BLaER1 treated with 17β-estradiol and CSF1 and Interleukin-3, amounts not matched to agents 10 nM and 100 nM (cell line): ENCODE measurements around the gene C2orf66.

Source experiments
- H3K27ac ChIP-seq, 11 experiments: shearing (Covaris generic); formaldehyde crosslinking; 2 replicates each; pipeline ENCODE4 v1.8.1; 2022
- H3K27me3 ChIP-seq, 11 experiments: shearing (Covaris generic); formaldehyde crosslinking; 2 replicates each; pipeline ENCODE4 v1.8.1; 2022
- H3K36me3 ChIP-seq, 11 experiments: shearing (Covaris generic); formaldehyde crosslinking; 2 replicates each; pipeline ENCODE4 v1.8.1; 2022
- H3K4me1 ChIP-seq, 10 experiments: shearing (Covaris generic); formaldehyde crosslinking; 2 replicates each; pipeline ENCODE4 v1.8.1; 2022
- H3K4me2 ChIP-seq, 11 experiments: shearing (Covaris generic); formaldehyde crosslinking; 2 replicates each; pipeline ENCODE4 v1.8.1; 2022
- H3K4me3 ChIP-seq, 10 experiments: shearing (Covaris generic); formaldehyde crosslinking; 2 replicates each; pipeline ENCODE4 v1.8.1; 2022
- H3K9ac ChIP-seq, 11 experiments: shearing (Covaris generic); formaldehyde crosslinking; 2 replicates each; pipeline ENCODE4 v1.8.1; 2022
- H3K9me3 ChIP-seq, 11 experiments: shearing (Covaris generic); formaldehyde crosslinking; replicated peaks in 1 of 11; 2 replicates each; pipeline ENCODE4 v1.8.1; 2022
- H4K20me1 ChIP-seq, 11 experiments: shearing (Covaris generic); formaldehyde crosslinking; 2 replicates each; pipeline ENCODE4 v1.8.1; 2022
- Cebpa-rat ChIP-seq, 11 experiments: shearing (Covaris generic); IDR thresholded peaks; 2 replicates each; pipeline ENCODE4 v1.8.1; 2022

C2orf66 gene

DNA sequence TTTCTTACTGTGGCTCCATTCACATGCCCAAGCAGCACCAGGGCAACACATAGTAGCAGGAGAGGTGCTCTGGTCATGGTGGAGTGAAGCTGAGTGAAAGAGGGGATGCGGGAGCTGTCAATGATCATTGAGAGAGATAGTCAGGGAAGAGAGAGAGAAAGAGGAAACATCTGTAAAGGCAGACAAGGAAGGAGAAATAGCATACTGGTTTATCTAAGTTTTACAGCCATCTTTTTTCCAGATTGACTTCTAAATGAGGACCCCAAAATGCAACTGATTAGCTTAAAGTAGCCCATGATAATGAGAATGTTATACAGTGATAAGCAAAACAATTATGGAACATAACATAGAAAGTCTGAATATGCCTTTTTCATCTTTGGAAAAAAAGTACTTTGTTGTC, at the start of gene C2orf66:
C2orf66 (minus strand) TSS at position 96 of the 400 bp plus-strand sequence; CDS start at position 77, 19 bp downstream.
- Histone ChIP-seq H3K9ac (no peak within 1 kb of the TSS), H3K4me1 (no peaks in the 10 kb centered on the region), H3K27me3 (no peaks in the 10 kb centered on the region), H3K27ac (no peak within 1 kb of the TSS), H3K9me3 (peaks cover 0 to 4% (median 0%) of the 10 kb centered on the region in 11 experiments; a peak in 1 of 22 replicates), H3K4me3 (no peak within 1 kb of the TSS), H4K20me1 (no peaks in the 10 kb centered on the region), H3K4me2 (no peak within 1 kb of the TSS), H3K36me3 (no peaks in the 10 kb centered on the region)
- no peak for TF ChIP-seq Cebpa-rat (IDR thresholded peaks at IDR 0.05)

DNA sequence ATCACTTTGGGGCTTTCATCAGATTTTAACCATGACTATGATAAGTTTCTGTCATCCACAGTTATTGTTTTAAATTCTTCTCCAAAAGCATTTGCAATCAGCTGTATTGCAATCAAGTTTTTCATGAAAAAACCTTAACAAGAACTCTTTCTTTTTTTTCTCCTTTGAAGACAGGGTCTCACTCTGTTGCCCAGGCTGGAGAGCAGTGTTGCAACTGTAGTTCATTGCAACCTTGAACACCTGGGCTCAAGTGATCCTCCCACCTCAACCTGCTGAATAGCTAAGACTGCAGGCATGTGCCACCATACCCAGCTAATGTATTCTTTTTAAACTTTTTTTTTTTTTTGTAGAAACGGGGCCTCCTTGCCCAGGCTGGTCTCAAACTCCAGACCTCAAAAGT, 45.5 kb upstream of the C2orf66 start:
- Histone ChIP-seq H3K4me2 (no peak overlapping the region), H3K36me3 (peaks cover 0 to 6% (median 0%) of the 10 kb centered on the region in 11 experiments; a peak in 2 of 22 replicates), H3K9ac (no peak overlapping the region), H3K4me1 (peaks cover 0 to 6% (median 0%) of the 10 kb centered on the region in 10 experiments; a peak in 5 of 20 replicates), H3K27ac (no peak overlapping the region), H4K20me1 (no peaks in the 10 kb centered on the region), H3K9me3 (peaks cover 5 to 9% (median 8%) of the 10 kb centered on the region in 11 experiments; a peak in 18 of 22 replicates), H3K4me3 (no peak overlapping the region), H3K27me3 (no peaks in the 10 kb centered on the region)
- no peak for TF ChIP-seq Cebpa-rat (IDR thresholded peaks at IDR 0.05)

DNA sequence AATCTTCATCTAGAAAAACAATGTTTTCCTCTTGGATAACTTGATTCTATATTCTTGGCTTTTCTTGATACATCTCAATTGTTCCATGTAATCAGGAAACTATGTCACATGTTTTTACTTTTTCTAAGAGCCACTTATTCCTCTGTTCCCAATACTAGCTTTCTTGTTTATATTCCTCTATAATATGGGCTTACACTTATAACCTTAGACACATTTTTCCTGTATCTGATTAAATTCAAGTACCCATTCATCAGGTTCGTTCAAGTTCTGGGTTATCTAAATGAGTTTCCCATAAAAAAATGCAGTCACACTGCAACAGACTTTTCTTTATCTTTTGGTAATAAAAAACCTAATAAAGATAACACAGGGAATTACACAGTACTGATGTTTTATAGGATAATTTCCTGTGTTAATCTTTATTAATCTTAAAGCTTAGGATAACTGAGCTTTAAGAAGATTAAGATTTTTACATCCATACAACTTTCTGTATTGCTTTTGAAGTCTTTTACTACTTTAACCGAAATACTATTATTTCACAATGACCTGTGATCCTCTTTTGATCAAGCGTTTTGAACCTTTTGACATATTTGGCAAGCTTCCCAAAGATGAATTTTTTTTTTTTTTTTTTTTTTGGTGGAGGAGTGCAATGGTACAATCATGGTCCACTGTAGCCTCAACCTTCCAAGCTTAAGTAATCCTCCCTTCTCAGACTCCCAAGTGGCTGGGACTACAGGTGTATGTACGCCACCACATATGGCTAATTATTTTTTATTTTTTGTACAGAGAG, 44.3 kb upstream of the C2orf66 start:
- Histone ChIP-seq H3K4me3 (no peak overlapping the region), H3K27me3 (no peaks in the 10 kb centered on the region), H3K9me3 (no peaks in the 10 kb centered on the region; a peak in 1 of 22 replicates), H3K36me3 (no peaks in the 10 kb centered on the region), H4K20me1 (no peaks in the 10 kb centered on the region), H3K4me2 (peak overlapping the region in 1 of 11 experiments; percentile 30; a peak in 1 of 22 replicates), H3K27ac (no peak overlapping the region), H3K4me1 (peaks cover 0 to 6% (median 0%) of the 10 kb centered on the region in 10 experiments; a peak in 5 of 20 replicates), H3K9ac (no peak overlapping the region)
- TF ChIP-seq Cebpa-rat (IDR thresholded peaks at IDR 0.05), result no peak

DNA sequence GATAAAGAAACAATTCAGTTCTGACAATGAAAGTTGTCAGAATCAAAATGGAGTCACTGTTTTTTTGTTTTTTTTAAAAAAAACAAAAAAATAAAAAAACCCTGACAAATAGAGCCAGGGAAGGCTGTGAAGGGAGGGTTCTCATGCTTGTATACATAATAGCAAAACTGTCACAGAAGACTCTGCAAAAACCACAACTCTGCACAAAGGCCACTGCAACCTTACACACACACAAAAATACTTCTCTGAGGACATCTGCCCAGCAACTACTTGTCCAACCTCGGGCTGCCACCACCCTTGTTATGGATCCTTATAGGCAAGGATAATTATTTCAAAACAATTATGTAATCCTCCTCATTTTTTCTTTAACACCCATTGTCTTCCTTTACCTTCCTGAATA, 41.9 kb upstream of the C2orf66 start:
- no peak overlapping the region for H3K4me2 ChIP-seq
- peaks cover 0 to 3% (median 0%) of the 10 kb centered on the region in 11 experiments; a peak in 1 of 22 replicates for H3K36me3 ChIP-seq
- no peaks in the 10 kb centered on the region for H3K9me3 ChIP-seq
- H4K20me1 ChIP-seq, result no peaks in the 10 kb centered on the region
- H3K27me3 ChIP-seq, result no peaks in the 10 kb centered on the region
- H3K4me3 ChIP-seq, result no peak overlapping the region
- no peak overlapping the region for H3K27ac ChIP-seq
- no peak for TF ChIP-seq Cebpa-rat (IDR thresholded peaks at IDR 0.05)
- H3K4me1 ChIP-seq, result peaks cover 0 to 6% (median 0%) of the 10 kb centered on the region in 10 experiments; a peak in 5 of 20 replicates
- H3K9ac ChIP-seq, result no peak overlapping the region

DNA sequence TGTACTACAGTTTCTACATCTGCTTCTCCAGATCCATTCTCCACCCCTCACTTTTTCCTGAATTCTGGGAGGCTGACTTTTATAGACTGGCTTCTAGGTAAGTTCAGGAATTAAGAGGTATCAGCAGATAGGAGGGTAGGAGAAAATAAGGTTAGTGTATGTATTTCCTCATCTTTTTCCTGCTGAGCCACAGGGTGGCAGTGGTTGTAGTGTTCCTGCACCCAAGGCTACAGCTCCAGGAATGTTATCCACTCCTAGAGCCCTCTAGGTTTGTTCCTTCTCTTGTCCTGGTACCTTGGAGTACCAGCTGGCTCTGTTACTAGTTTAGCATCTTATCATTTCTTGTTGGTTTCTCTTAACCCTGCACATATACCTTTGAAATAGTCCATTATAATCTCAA, 40.7 kb upstream of the C2orf66 start:
- H3K36me3 ChIP-seq, result peaks cover 0 to 4% (median 0%) of the 10 kb centered on the region in 11 experiments; a peak in 1 of 22 replicates
- no peak for TF ChIP-seq Cebpa-rat (IDR thresholded peaks at IDR 0.05)

DNA sequence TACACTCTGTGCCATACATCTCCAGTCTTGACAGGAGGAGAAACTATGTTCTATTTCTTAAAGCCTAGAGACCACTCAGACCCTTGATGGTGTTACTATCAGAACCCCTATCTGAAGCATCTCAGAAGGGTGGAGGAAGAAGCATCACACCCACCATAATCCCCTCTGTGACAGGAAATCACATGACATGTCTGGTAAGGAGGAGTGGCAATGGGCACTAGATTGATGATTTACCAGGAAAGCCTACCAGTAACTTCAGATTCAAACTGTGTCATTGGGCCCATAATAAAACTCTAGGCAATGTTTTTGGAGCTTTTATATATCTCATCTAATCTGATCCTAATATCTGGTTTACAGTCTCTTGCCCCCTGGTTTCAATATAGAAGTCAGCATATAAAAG, 37.1 kb upstream of the C2orf66 start:
- no peak for TF ChIP-seq Cebpa-rat (IDR thresholded peaks at IDR 0.05)
- Histone ChIP-seq H3K36me3 (peaks cover 0 to 11% (median 0%) of the 10 kb centered on the region in 11 experiments; a peak in 7 of 22 replicates), H3K9ac (no peak overlapping the region)

More for the DNA sequence above, 40.7 kb upstream of the C2orf66 start:
- H3K27me3 ChIP-seq, result no peaks in the 10 kb centered on the region
- no peak overlapping the region for H3K4me2 ChIP-seq
- H3K9me3 ChIP-seq, result no peaks in the 10 kb centered on the region
- H3K4me1 ChIP-seq, result peaks cover 0 to 6% (median 0%) of the 10 kb centered on the region in 10 experiments; a peak in 5 of 20 replicates
- H4K20me1 ChIP-seq, result no peaks in the 10 kb centered on the region
- no peak overlapping the region for H3K27ac ChIP-seq
- H3K9ac ChIP-seq, result no peak overlapping the region
- no peak overlapping the region for H3K4me3 ChIP-seq

DNA sequence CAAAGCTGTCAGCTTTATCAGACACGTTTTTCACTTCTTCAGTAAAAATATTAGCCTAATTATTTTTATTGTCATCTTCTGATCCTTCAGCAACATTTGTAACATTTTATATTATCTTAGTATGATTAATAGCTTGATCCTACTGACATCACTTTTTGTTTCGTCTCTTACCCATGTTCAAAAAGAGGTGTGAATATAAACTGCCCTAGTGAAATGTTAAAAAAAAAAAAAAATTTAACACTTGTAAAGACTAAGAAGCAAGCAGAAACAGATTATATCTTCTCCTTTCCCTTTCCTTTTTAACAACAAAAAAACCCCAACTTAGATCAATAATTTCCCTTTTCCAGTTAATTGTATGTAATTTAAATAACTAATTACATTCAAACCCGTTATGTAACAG, 36.2 kb upstream of the C2orf66 start:
- H3K36me3 ChIP-seq, result peaks cover 0 to 11% (median 5%) of the 10 kb centered on the region in 11 experiments; a peak in 8 of 22 replicates
- no peaks in the 10 kb centered on the region for H4K20me1 ChIP-seq
- no peaks in the 10 kb centered on the region for H3K27me3 ChIP-seq
- no peak overlapping the region for H3K4me3 ChIP-seq
- H3K9me3 ChIP-seq, result no peaks in the 10 kb centered on the region
- TF ChIP-seq Cebpa-rat (IDR thresholded peaks at IDR 0.05), result no peak
- H3K27ac ChIP-seq, result no peak overlapping the region
- no peak overlapping the region for H3K9ac ChIP-seq
- H3K4me2 ChIP-seq, result no peak overlapping the region
- peaks cover 0 to 14% (median 0%) of the 10 kb centered on the region in 10 experiments; a peak in 5 of 20 replicates for H3K4me1 ChIP-seq

More for the DNA sequence above, 37.1 kb upstream of the C2orf66 start:
- H3K4me1 ChIP-seq, result peaks cover 0 to 5% (median 0%) of the 10 kb centered on the region in 10 experiments; a peak in 4 of 20 replicates
- H3K4me2 ChIP-seq, result no peak overlapping the region
- no peaks in the 10 kb centered on the region for H3K9me3 ChIP-seq
- H3K4me3 ChIP-seq, result no peak overlapping the region
- no peak overlapping the region for H3K27ac ChIP-seq
- H3K27me3 ChIP-seq, result no peaks in the 10 kb centered on the region
- no peaks in the 10 kb centered on the region for H4K20me1 ChIP-seq

DNA sequence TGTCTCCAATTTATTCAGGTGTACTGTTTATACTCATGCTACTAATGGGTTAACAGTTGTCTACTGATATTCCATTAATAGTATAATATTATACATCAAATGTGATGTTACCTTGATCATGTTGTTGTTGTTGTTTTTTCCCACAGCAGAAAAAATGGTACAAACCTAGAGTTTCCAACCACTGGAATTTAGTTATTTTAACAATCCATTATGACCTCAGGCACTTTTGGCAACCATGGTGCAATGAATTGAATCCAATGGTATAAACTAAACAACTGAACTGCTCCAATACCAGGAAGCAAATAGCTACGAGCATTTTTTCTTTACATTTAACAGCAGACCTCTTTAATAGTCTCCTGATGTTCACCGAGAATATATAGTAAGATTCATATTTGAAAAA, 31.0 kb upstream of the C2orf66 start:
- Histone ChIP-seq H3K4me1 (peaks cover 0 to 21% (median 0%) of the 10 kb centered on the region in 10 experiments; a peak in 5 of 20 replicates), H3K27ac (no peak overlapping the region), H3K9me3 (no peaks in the 10 kb centered on the region), H3K9ac (no peak overlapping the region), H3K4me3 (no peak overlapping the region), H3K4me2 (peak overlapping the region in 2 of 11 experiments; percentile 31 to 48; a peak in 3 of 22 replicates), H3K27me3 (no peaks in the 10 kb centered on the region), H3K36me3 (peaks cover 0 to 20% (median 5%) of the 10 kb centered on the region in 11 experiments; a peak in 10 of 22 replicates), H4K20me1 (no peaks in the 10 kb centered on the region)
- TF ChIP-seq Cebpa-rat (IDR thresholded peaks at IDR 0.05), result no peak

DNA sequence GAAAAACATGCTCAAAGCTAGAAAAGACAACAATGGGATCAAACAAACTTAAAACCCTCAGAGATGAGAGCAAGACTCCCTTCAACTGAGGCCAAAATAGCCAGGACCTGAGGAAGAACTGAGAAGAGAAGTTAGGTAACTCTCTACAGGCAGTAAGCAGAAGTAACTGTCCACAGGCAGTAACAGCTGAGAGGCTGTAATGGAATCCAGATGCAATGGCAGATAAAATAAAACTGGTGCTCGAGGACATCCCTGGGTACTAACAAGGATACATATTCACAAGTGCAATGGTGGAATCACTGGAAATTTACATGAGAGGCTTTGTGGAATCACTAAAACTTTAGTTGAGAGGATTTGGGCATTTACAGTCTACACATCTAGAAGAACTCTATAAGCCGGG, 30.4 kb upstream of the C2orf66 start:
- no peak overlapping the region for H3K4me3 ChIP-seq
- no peak for TF ChIP-seq Cebpa-rat (IDR thresholded peaks at IDR 0.05)
- H3K27me3 ChIP-seq, result no peaks in the 10 kb centered on the region
- no peaks in the 10 kb centered on the region for H4K20me1 ChIP-seq
- H3K4me2 ChIP-seq, result 0 out of 22 replicates have a peak overlapping the region, but pooled peaks of 1 of the 11 experiments have one; percentile 7
- H3K9me3 ChIP-seq, result no peaks in the 10 kb centered on the region
- no peak overlapping the region for H3K9ac ChIP-seq
- no peak overlapping the region for H3K27ac ChIP-seq
- peaks cover 0 to 20% (median 5%) of the 10 kb centered on the region in 11 experiments; a peak in 10 of 22 replicates for H3K36me3 ChIP-seq
- H3K4me1 ChIP-seq, result peaks cover 0 to 21% (median 0%) of the 10 kb centered on the region in 10 experiments; a peak in 5 of 20 replicates
